K562 (cell line): ENCODE data around the gene CCDC127.

Experiments
- CEBPG ChIP-seq, 3 experiments: fragments of 200-800 bp in 1 of 3; sonication (Bioruptor generic) in 1 of 3; sonication (generic) in 1 of 3; formaldehyde crosslinking in 1 of 3; IDR thresholded peaks in 2 of 3; conservative IDR thresholded peaks in 1 of 3; 2 replicates each; pipeline versions ENCODE4 v1.6.1 to v1.8.0; 2016 to 2022; ENCODE audit warnings: missing compliant biosample characterization in 2 of 3, missing genetic modification characterization in 2 of 3, mild to moderate bottlenecking in 1 of 3, missing genetic modification reagents in 1 of 3
- JUND ChIP-seq, 2 experiments: IDR thresholded peaks; 2 replicates in 1 of 2; 3 replicates in 1 of 2; pipeline ENCODE4 v1.6.1; 2011; ENCODE audit warnings: borderline replicate concordance in 2 of 2, low read depth in 2 of 2, low read length in 2 of 2, improper control_type of control experiment in 1 of 2, missing biosample characterization in 1 of 2, missing genetic modification characterization in 1 of 2, missing genetic modification reagents in 1 of 2
- SRF ChIP-seq, 2 experiments: fragments of 250-450, 450-650 bp in 1 of 2; sonication (Bioruptor Pico) in 1 of 2; sonication (generic) in 1 of 2; formaldehyde crosslinking; IDR thresholded peaks; 2 replicates each; pipeline versions ENCODE4 v1.5.0 to v1.5.1; 2020 to 2022; ENCODE audit warnings: mild to moderate bottlenecking in 1 of 2, missing genetic modification reagents in 1 of 2
- TCF3 ChIP-seq: sonication (generic); formaldehyde crosslinking; IDR thresholded peaks from 2 replicates; pipeline ENCODE4 v1.4.0; 2020; ENCODE audit warnings: mild to moderate bottlenecking, missing genetic modification reagents
- ZNF444 ChIP-seq: fragments of 250-450 bp; sonication (Bioruptor Pico); IDR thresholded peaks from 2 replicates; pipeline ENCODE4 v1.4.0; 2020; ENCODE audit warnings: mild to moderate bottlenecking, moderate library complexity
- TF ChIP-seq, protein P1 (sequence below): sonication (generic); formaldehyde crosslinking; IDR thresholded peaks from 2 replicates; pipeline ENCODE4 v1.8.0; 2022; ENCODE audit warnings: missing genetic modification reagents, mild to moderate bottlenecking, borderline replicate concordance
- TF ChIP-seq, protein P2 (sequence below): sonication (generic); formaldehyde crosslinking; IDR thresholded peaks from 2 replicates; pipeline ENCODE4 v1.8.0; 2022; ENCODE audit warnings: mild to moderate bottlenecking, missing genetic modification reagents, borderline replicate concordance
- TF ChIP-seq, protein P3 (sequence below): sonication (generic); formaldehyde crosslinking; IDR thresholded peaks from 2 replicates; pipeline ENCODE4 v1.8.1; 2023; ENCODE audit warnings: mild to moderate bottlenecking, missing genetic modification reagents

DNA sequence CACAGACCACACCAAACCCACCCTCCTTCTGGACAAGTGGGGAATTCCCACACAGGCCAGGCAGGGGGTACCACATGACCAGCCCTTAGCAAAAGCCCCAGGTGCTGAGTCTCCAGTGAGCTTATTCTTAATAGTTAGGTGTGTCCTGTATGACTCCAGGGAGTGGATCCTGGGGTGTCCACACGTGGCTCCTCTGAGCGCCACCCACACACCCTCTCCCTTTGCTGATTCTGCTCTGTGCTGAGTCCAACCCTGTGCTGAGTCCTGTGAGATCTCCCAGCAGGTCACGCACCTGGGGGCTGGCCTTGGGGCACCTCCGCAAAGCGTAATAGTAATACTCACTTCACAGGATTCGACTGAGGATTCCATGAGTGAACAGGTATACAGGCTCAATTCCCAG is 14.0 kb downstream of the CCDC127 start:
- TF ChIP-seq, protein P1, sequence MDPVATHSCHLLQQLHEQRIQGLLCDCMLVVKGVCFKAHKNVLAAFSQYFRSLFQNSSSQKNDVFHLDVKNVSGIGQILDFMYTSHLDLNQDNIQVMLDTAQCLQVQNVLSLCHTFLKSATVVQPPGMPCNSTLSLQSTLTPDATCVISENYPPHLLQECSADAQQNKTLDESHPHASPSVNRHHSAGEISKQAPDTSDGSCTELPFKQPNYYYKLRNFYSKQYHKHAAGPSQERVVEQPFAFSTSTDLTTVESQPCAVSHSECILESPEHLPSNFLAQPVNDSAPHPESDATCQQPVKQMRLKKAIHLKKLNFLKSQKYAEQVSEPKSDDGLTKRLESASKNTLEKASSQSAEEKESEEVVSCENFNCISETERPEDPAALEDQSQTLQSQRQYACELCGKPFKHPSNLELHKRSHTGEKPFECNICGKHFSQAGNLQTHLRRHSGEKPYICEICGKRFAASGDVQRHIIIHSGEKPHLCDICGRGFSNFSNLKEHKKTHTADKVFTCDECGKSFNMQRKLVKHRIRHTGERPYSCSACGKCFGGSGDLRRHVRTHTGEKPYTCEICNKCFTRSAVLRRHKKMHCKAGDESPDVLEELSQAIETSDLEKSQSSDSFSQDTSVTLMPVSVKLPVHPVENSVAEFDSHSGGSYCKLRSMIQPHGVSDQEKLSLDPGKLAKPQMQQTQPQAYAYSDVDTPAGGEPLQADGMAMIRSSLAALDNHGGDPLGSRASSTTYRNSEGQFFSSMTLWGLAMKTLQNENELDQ (CRISPR knock-in tag): no peak
- TF ChIP-seq CEBPG (CRISPR knock-in tag; IDR thresholded peaks at IDR 0.05): no peak
- no peak for TF ChIP-seq CEBPG (tag; conservative IDR thresholded peaks at IDR 0.05 in 1 of 2, IDR thresholded peaks at IDR 0.05 in 1 of 2)
- TF ChIP-seq, protein P2, sequence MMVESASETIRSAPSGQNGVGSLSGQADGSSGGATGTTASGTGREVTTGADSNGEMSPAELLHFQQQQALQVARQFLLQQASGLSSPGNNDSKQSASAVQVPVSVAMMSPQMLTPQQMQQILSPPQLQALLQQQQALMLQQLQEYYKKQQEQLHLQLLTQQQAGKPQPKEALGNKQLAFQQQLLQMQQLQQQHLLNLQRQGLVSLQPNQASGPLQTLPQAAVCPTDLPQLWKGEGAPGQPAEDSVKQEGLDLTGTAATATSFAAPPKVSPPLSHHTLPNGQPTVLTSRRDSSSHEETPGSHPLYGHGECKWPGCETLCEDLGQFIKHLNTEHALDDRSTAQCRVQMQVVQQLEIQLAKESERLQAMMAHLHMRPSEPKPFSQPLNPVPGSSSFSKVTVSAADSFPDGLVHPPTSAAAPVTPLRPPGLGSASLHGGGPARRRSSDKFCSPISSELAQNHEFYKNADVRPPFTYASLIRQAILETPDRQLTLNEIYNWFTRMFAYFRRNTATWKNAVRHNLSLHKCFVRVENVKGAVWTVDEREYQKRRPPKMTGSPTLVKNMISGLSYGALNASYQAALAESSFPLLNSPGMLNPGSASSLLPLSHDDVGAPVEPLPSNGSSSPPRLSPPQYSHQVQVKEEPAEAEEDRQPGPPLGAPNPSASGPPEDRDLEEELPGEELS (CRISPR knock-in tag): no peak
- no peak for TF ChIP-seq SRF (CRISPR knock-in tag; IDR thresholded peaks at IDR 0.05)
- TF ChIP-seq TCF3 (CRISPR knock-in tag): no peak
- TF ChIP-seq JUND (IDR thresholded peaks at IDR 0.05; ENCODE audit: borderline replicate concordance, low read depth, low read length): no peak
- TF ChIP-seq JUND (tag; IDR thresholded peaks at IDR 0.05; ENCODE audit: borderline replicate concordance, low read depth, low read length): no peak
- TF ChIP-seq, protein P3, sequence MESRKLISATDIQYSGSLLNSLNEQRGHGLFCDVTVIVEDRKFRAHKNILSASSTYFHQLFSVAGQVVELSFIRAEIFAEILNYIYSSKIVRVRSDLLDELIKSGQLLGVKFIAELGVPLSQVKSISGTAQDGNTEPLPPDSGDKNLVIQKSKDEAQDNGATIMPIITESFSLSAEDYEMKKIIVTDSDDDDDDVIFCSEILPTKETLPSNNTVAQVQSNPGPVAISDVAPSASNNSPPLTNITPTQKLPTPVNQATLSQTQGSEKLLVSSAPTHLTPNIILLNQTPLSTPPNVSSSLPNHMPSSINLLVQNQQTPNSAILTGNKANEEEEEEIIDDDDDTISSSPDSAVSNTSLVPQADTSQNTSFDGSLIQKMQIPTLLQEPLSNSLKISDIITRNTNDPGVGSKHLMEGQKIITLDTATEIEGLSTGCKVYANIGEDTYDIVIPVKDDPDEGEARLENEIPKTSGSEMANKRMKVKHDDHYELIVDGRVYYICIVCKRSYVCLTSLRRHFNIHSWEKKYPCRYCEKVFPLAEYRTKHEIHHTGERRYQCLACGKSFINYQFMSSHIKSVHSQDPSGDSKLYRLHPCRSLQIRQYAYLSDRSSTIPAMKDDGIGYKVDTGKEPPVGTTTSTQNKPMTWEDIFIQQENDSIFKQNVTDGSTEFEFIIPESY (CRISPR knock-in tag): no peak
- no peak for TF ChIP-seq ZNF444 (CRISPR knock-in tag)
